Chondrocyte (in vitro differentiated cells): ENCODE data around the gene SPATA2. TPM values are rescaled to one million over a fixed set of nuclear protein-coding genes. Genes with fewer than 3 reads are reported as not detected.
"Not testable (repeated sequence)": the region's sequence is repeated elsewhere in the genome, so short reads cannot be mapped to it uniquely, and the experiment has no call there.

Experiments
- DNase-seq: peaks from one replicate; pipeline ENCODE4 v3.0.0; 2021; ENCODE audit warnings: mixed read lengths, low spot score
- H3K27ac Mint-ChIP-seq: one replicate; pipeline ENCODE4 v1.8.0; 2021; ENCODE audit warnings: mild to moderate bottlenecking, moderate library complexity, mixed read lengths; ENCODE audit not compliant: unreplicated experiment
- H3K27me3 Mint-ChIP-seq: 2 replicates; pipeline ENCODE4 v1.8.0; 2021; ENCODE audit warnings: low read depth, mixed read lengths
- H3K36me3 Mint-ChIP-seq: 2 replicates; pipeline ENCODE4 v1.8.0; 2021; ENCODE audit warnings: low read depth, mixed read lengths
- H3K4me1 Mint-ChIP-seq: 2 replicates; pipeline ENCODE4 v1.8.0; 2021; ENCODE audit warnings: low read depth, mild to moderate bottlenecking, mixed read lengths
- H3K4me3 Mint-ChIP-seq: one replicate; pipeline ENCODE4 v1.8.0; 2021; ENCODE audit warnings: mild to moderate bottlenecking, moderate library complexity, mixed read lengths; ENCODE audit not compliant: unreplicated experiment
- H3K9me3 Mint-ChIP-seq: 2 replicates; pipeline ENCODE4 v1.8.0; 2021; ENCODE audit warnings: low read depth, mixed read lengths
- CTCF ChIP-seq: fragments of 200-600 bp; sonication (generic); IDR thresholded peaks from 2 replicates; pipeline ENCODE4 v1.5.0; 2021; ENCODE audit warnings: antibody characterized with exemption, mild to moderate bottlenecking, moderate library complexity
- total RNA-seq: library from RNA; stranded (reverse); gene quantifications from 3 replicates; pipeline ENCODE4 v1.2.1, GENCODE V29; 2021

Gene SPATA2
- total RNA-seq, 1 donor from 2014 or later = 5.6 TPM

- DNase-seq = no peak
- peak; percentile 48 for TF ChIP-seq CTCF
- Mint-ChIP-seq H3K9me3 (no peaks in the 10 kb centered on the region), H3K36me3 (peaks cover 5% of the 10 kb centered on the region), H3K27ac (peak overlapping the region; percentile 51), H3K27me3 (no peaks in the 10 kb centered on the region), H3K4me1 (peaks cover 50% of the 10 kb centered on the region), H3K4me3 (no peak overlapping the region)
Observed at GRCh38 chr20:49865559-49865958, 49.8 kb downstream of the SPATA2 start.

GRCh38 chr20:49863666-49864065, 51.7 kb downstream of the SPATA2 start:
- no peak overlapping the region for H3K4me3 Mint-ChIP-seq
- no peaks in the 10 kb centered on the region for H3K9me3 Mint-ChIP-seq
- no peaks in the 10 kb centered on the region for H3K27me3 Mint-ChIP-seq
- H3K4me1 Mint-ChIP-seq = peaks cover 38% of the 10 kb centered on the region
- peaks cover 5% of the 10 kb centered on the region for H3K36me3 Mint-ChIP-seq
- TF ChIP-seq CTCF = no peak
- DNase-seq = no peak
- H3K27ac Mint-ChIP-seq = no peak overlapping the region

- DNase-seq = no peak
- Mint-ChIP-seq H3K4me1 (peaks cover 36% of the 10 kb centered on the region), H3K4me3 (no peak overlapping the region), H3K27me3 (no peaks in the 10 kb centered on the region), H3K9me3 (no peaks in the 10 kb centered on the region), H3K27ac (no peak overlapping the region), H3K36me3 (peaks cover 5% of the 10 kb centered on the region)
- no peak for TF ChIP-seq CTCF
Observed at GRCh38 chr20:49862607-49863200, 52.6 kb downstream of the SPATA2 start.

GRCh38 chr20:49861232-49861631, 54.1 kb downstream of the SPATA2 start:
- H3K27me3 Mint-ChIP-seq, H3K4me3 Mint-ChIP-seq, DNase-seq, H3K36me3 Mint-ChIP-seq, H3K27ac Mint-ChIP-seq, H3K9me3 Mint-ChIP-seq: not testable (repeated sequence)
- H3K4me1 Mint-ChIP-seq = peaks cover 21% of the 10 kb centered on the region

GRCh38 chr20:49859807-49860206, 55.5 kb downstream of the SPATA2 start:
- peaks cover 11% of the 10 kb centered on the region for H3K36me3 Mint-ChIP-seq
- peaks cover 12% of the 10 kb centered on the region for H3K4me1 Mint-ChIP-seq
- H3K27me3 Mint-ChIP-seq = no peaks in the 10 kb centered on the region
- H3K4me3 Mint-ChIP-seq = no peak overlapping the region
- no peak overlapping the region for H3K27ac Mint-ChIP-seq
- H3K9me3 Mint-ChIP-seq = no peaks in the 10 kb centered on the region
- no peak for DNase-seq
- TF ChIP-seq CTCF = no peak

GRCh38 chr20:49859011-49859410, 56.3 kb downstream of the SPATA2 start:
- Mint-ChIP-seq H3K27me3 (no peaks in the 10 kb centered on the region), H3K4me1 (peaks cover 20% of the 10 kb centered on the region), H3K27ac (no peak overlapping the region), H3K4me3 (no peak overlapping the region), H3K36me3 (peaks cover 8% of the 10 kb centered on the region), H3K9me3 (no peaks in the 10 kb centered on the region)
- DNase-seq = no peak
- TF ChIP-seq CTCF = no peak
